ENCODE results near the gene CENPT.
A peak's percentile ranks its signal among the peaks of the same experiment; 100 is the strongest.
"Not testable (repeated sequence)": the region's sequence is repeated elsewhere in the genome, so short reads cannot be mapped to it uniquely, and the experiment has no call there.

CENPT gene

GRCh38 chr16:67865318-67865717 is 17.8 kb upstream of the CENPT start:
- Mint-ChIP-seq H3K4me1 (peaks cover 6% of the 10 kb centered on the region), H3K4me3 (no peak overlapping the region), H3K9me3 (no peaks in the 10 kb centered on the region), H3K27me3 (no peaks in the 10 kb centered on the region), H3K27ac (peak overlapping the region; percentile 52), H3K36me3 (ENCODE audit: low read depth) (peaks cover 32% of the 10 kb centered on the region)
- no peak for ATAC-seq
- no peak for DNase-seq

- ATAC-seq (no peak), DNase-seq (no peak)
- Mint-ChIP-seq H3K4me1 (peaks cover 6% of the 10 kb centered on the region), H3K4me3 (no peak overlapping the region), H3K27me3 (no peaks in the 10 kb centered on the region), H3K9me3 (no peaks in the 10 kb centered on the region), H3K36me3 (ENCODE audit: low read depth) (peaks cover 30% of the 10 kb centered on the region), H3K27ac (no peak overlapping the region)
Measured at GRCh38 chr16:67864594-67864993, 17.1 kb upstream of the CENPT start.

- not testable (repeated sequence) for H3K4me3 Mint-ChIP-seq, H3K9me3 Mint-ChIP-seq, H3K27ac Mint-ChIP-seq, ATAC-seq, H3K27me3 Mint-ChIP-seq, H3K4me1 Mint-ChIP-seq, DNase-seq
- peaks cover 30% of the 10 kb centered on the region for H3K36me3 Mint-ChIP-seq (ENCODE audit: low read depth)
Measured at GRCh38 chr16:67864044-67864443, 16.6 kb upstream of the CENPT start.

- Mint-ChIP-seq H3K4me1 (peaks cover 12% of the 10 kb centered on the region), H3K36me3 (ENCODE audit: low read depth) (peaks cover 34% of the 10 kb centered on the region), H3K9me3 (no peaks in the 10 kb centered on the region), H3K27me3 (no peaks in the 10 kb centered on the region), H3K4me3 (no peak overlapping the region), H3K27ac (no peak overlapping the region)
- ATAC-seq, result no peak
- no peak for DNase-seq
Measured at GRCh38 chr16:67862623-67863583, 15.4 kb upstream of the CENPT start.

- peaks cover 21% of the 10 kb centered on the region for H3K4me1 Mint-ChIP-seq
- DNase-seq (no peak), ATAC-seq (no peak)
- no peaks in the 10 kb centered on the region for H3K9me3 Mint-ChIP-seq
- H3K27ac Mint-ChIP-seq, result no peak overlapping the region
- no peaks in the 10 kb centered on the region for H3K27me3 Mint-ChIP-seq
- peaks cover 34% of the 10 kb centered on the region for H3K36me3 Mint-ChIP-seq (ENCODE audit: low read depth)
- H3K4me3 Mint-ChIP-seq, result no peak overlapping the region
Measured at GRCh38 chr16:67861877-67862276, 14.4 kb upstream of the CENPT start.

- H3K27me3 Mint-ChIP-seq, result no peaks in the 10 kb centered on the region
- H3K36me3 Mint-ChIP-seq (ENCODE audit: low read depth), result peaks cover 26% of the 10 kb centered on the region
- no peak for DNase-seq
- peaks cover 24% of the 10 kb centered on the region for H3K4me1 Mint-ChIP-seq
- no peak overlapping the region for H3K27ac Mint-ChIP-seq
- H3K9me3 Mint-ChIP-seq, result no peaks in the 10 kb centered on the region
- H3K4me3 Mint-ChIP-seq, result no peak overlapping the region
- ATAC-seq, result no peak
Measured at GRCh38 chr16:67860589-67861398, 13.3 kb upstream of the CENPT start.

GRCh38 chr16:67858500-67858899 is 11.0 kb upstream of the CENPT start:
- Mint-ChIP-seq H3K36me3 (ENCODE audit: low read depth) (peaks cover 22% of the 10 kb centered on the region), H3K27ac (peak overlapping the region; percentile 72), H3K4me1 (peaks cover 30% of the 10 kb centered on the region), H3K4me3 (no peak overlapping the region), H3K27me3 (no peaks in the 10 kb centered on the region), H3K9me3 (no peaks in the 10 kb centered on the region)
- DNase-seq (no peak), ATAC-seq (no peak)

- Mint-ChIP-seq H3K27me3 (no peaks in the 10 kb centered on the region), H3K9me3 (no peaks in the 10 kb centered on the region), H3K4me1 (peaks cover 30% of the 10 kb centered on the region), H3K27ac (peak overlapping the region; percentile 72), H3K36me3 (ENCODE audit: low read depth) (peaks cover 22% of the 10 kb centered on the region), H3K4me3 (no peak overlapping the region)
- DNase-seq, result no peak
- peak; percentile 92 for ATAC-seq
Measured at GRCh38 chr16:67857547-67858233, 10.2 kb upstream of the CENPT start.

- ATAC-seq, result no peak
- Mint-ChIP-seq H3K27ac (peak overlapping the region; percentile 72), H3K4me1 (peaks cover 30% of the 10 kb centered on the region), H3K4me3 (no peak overlapping the region), H3K9me3 (no peaks in the 10 kb centered on the region), H3K36me3 (ENCODE audit: low read depth) (peaks cover 22% of the 10 kb centered on the region), H3K27me3 (no peaks in the 10 kb centered on the region)
- no peak for DNase-seq
Measured at GRCh38 chr16:67856927-67857546, 9.5 kb upstream of the CENPT start.

- no peak overlapping the region for H3K27ac Mint-ChIP-seq
- H3K36me3 Mint-ChIP-seq (ENCODE audit: low read depth), result peaks cover 12% of the 10 kb centered on the region
- H3K4me1 Mint-ChIP-seq, result peaks cover 28% of the 10 kb centered on the region
- H3K4me3 Mint-ChIP-seq, result no peak overlapping the region
- H3K9me3 Mint-ChIP-seq, result no peaks in the 10 kb centered on the region
- no peaks in the 10 kb centered on the region for H3K27me3 Mint-ChIP-seq
- DNase-seq, result no peak
- no peak for ATAC-seq
Measured at GRCh38 chr16:67855789-67856188, 8.3 kb upstream of the CENPT start.

GRCh38 chr16:67853670-67854069 is 6.2 kb upstream of the CENPT start:
- H3K4me3 Mint-ChIP-seq, result no peak overlapping the region
- peaks cover 10% of the 10 kb centered on the region for H3K36me3 Mint-ChIP-seq (ENCODE audit: low read depth)
- no peaks in the 10 kb centered on the region for H3K9me3 Mint-ChIP-seq
- peaks cover 38% of the 10 kb centered on the region for H3K4me1 Mint-ChIP-seq
- no peak overlapping the region for H3K27ac Mint-ChIP-seq
- H3K27me3 Mint-ChIP-seq, result no peaks in the 10 kb centered on the region
- no peak for DNase-seq
- no peak for ATAC-seq

- H3K4me3 Mint-ChIP-seq, result peak overlapping the region; percentile 92
Measured at GRCh38 chr16:67848118-67848517, 625 bp upstream of the CENPT start.

GRCh38 chr16:67846320-67847063 is 1.0 kb downstream of the CENPT start, which contains the start of gene NUTF2:
Gene NUTF2 (plus strand): TSS chr16:67846933. CDS start chr16:67865131, 18,198 bp downstream.
- Mint-ChIP-seq H3K4me1 (peaks cover 62% of the 10 kb centered on the region), H3K4me3 (peak within 1 kb of the TSS; percentile 92), H3K27ac (peak within 1 kb of the TSS; percentile 96), H3K27me3 (no peaks in the 10 kb centered on the region), H3K9me3 (no peaks in the 10 kb centered on the region), H3K36me3 (ENCODE audit: low read depth) (peaks cover 14% of the 10 kb centered on the region)
- peak; percentile 95 for DNase-seq
- ATAC-seq, result peak; percentile 72

More at GRCh38 chr16:67848118-67848517, 625 bp upstream of the CENPT start:
- Mint-ChIP-seq H3K4me1 (peaks cover 55% of the 10 kb centered on the region), H3K9me3 (no peaks in the 10 kb centered on the region), H3K27me3 (no peaks in the 10 kb centered on the region), H3K27ac (peak overlapping the region; percentile 84), H3K36me3 (ENCODE audit: low read depth) (peaks cover 14% of the 10 kb centered on the region)
- DNase-seq, result no peak
- no peak for ATAC-seq

Data from activated naive CD8-positive, alpha-beta T cell treated with anti-CD3 and anti-CD28 coated beads, Interleukin-2, amount 50 U/mL, for 24 hours (primary cell).